ENCODE results near the gene CD248.

DNA sequence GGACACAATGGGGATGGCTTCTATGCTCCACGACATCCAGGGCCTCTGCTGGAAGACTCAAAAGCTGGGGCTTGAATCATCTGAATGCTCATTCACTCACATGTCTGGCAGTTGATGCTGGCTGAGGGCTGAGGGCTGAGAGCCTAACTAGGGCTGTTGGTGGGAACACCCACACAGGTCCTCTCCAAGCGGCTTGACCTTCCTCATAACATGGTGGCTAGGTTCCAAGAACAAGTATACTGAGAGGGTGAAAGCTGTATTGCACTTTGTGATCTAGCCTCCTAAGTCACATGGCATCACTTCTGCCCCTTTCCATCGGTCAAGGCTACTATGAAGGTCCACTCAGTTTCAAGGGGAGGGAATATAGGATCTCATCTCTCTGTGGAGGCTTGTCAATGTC, 17.7 kb downstream of the CD248 start:
- TF ChIP-seq, protein P1, sequence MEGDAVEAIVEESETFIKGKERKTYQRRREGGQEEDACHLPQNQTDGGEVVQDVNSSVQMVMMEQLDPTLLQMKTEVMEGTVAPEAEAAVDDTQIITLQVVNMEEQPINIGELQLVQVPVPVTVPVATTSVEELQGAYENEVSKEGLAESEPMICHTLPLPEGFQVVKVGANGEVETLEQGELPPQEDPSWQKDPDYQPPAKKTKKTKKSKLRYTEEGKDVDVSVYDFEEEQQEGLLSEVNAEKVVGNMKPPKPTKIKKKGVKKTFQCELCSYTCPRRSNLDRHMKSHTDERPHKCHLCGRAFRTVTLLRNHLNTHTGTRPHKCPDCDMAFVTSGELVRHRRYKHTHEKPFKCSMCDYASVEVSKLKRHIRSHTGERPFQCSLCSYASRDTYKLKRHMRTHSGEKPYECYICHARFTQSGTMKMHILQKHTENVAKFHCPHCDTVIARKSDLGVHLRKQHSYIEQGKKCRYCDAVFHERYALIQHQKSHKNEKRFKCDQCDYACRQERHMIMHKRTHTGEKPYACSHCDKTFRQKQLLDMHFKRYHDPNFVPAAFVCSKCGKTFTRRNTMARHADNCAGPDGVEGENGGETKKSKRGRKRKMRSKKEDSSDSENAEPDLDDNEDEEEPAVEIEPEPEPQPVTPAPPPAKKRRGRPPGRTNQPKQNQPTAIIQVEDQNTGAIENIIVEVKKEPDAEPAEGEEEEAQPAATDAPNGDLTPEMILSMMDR (IDR thresholded peaks at IDR 0.05), result no peak
- no peak for TF ChIP-seq POLR2A (IDR thresholded peaks at IDR 0.05)
